ENCODE measurements around the gene DIS3. TPM values are rescaled to one million over a fixed set of nuclear protein-coding genes. Genes with fewer than 3 reads are reported as not detected.

The DIS3 gene
- total RNA-seq, 1 experiment from 2014 or later = 44.2 TPM

GRCh38 chr13:72781451-72782439 lies at the start of gene DIS3, which contains the start of gene PIBF1 (continued):
- TF ChIP-seq, protein P1, sequence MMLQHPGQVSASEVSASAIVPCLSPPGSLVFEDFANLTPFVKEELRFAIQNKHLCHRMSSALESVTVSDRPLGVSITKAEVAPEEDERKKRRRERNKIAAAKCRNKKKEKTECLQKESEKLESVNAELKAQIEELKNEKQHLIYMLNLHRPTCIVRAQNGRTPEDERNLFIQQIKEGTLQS (IDR thresholded peaks at IDR 0.05) = no peak
- TF ChIP-seq, protein P2, sequence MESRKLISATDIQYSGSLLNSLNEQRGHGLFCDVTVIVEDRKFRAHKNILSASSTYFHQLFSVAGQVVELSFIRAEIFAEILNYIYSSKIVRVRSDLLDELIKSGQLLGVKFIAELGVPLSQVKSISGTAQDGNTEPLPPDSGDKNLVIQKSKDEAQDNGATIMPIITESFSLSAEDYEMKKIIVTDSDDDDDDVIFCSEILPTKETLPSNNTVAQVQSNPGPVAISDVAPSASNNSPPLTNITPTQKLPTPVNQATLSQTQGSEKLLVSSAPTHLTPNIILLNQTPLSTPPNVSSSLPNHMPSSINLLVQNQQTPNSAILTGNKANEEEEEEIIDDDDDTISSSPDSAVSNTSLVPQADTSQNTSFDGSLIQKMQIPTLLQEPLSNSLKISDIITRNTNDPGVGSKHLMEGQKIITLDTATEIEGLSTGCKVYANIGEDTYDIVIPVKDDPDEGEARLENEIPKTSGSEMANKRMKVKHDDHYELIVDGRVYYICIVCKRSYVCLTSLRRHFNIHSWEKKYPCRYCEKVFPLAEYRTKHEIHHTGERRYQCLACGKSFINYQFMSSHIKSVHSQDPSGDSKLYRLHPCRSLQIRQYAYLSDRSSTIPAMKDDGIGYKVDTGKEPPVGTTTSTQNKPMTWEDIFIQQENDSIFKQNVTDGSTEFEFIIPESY (IDR thresholded peaks at IDR 0.05; ENCODE audit: extremely low read depth, insufficient replicate concordance, low read length) = peak; percentile 92
- TF ChIP-seq ELF1 (IDR thresholded peaks at IDR 0.05; ENCODE audit: borderline replicate concordance, low read depth) = peak; percentile 72
- no peak for TF ChIP-seq JUND (IDR thresholded peaks at IDR 0.05)
- TF ChIP-seq EGR1 (IDR thresholded peaks at IDR 0.05; ENCODE audit: low read depth) = peak; percentile 74; the same call in 1 of the 2 replicates
- peak; percentile 35; the same call in 1 of the 2 replicates for TF ChIP-seq ZFX (IDR thresholded peaks at IDR 0.05)
- TF ChIP-seq POLR2AphosphoS5 (IDR thresholded peaks at IDR 0.05; ENCODE audit: low read depth, low read length) = peak; percentile 84
- peak; percentile 83 for TF ChIP-seq POLR2A (IDR thresholded peaks at IDR 0.05; ENCODE audit: borderline replicate concordance, extremely low read depth, insufficient read depth, insufficient read length)
- peak; percentile 51 for TF ChIP-seq YY1 (IDR thresholded peaks at IDR 0.05; ENCODE audit: extremely low read depth, insufficient replicate concordance, low read depth, low read length)

GRCh38 chr13:72823724-72824123 lies 42.0 kb upstream of the DIS3 start:
- intact Hi-C loops (cut with micrococcal nuclease) = no loop called here
- H3K9me3 ChIP-seq (ENCODE audit: control insufficient read depth in 1 of 2, insufficient read depth in 1 of 2, low read depth in 1 of 2, low read length in 2 of 2) = no peaks in the 10 kb centered on the region
- no peaks in the 10 kb centered on the region for H3K27me3 ChIP-seq (ENCODE audit: insufficient read depth, low read length)
- H3K79me2 ChIP-seq (ENCODE audit: insufficient read depth, low read length) = no peaks in the 10 kb centered on the region
- peaks cover 0 to 7% of the 10 kb centered on the region in 2 experiments; a peak in 1 of 4 replicates for H3K36me3 ChIP-seq (ENCODE audit: control insufficient read depth in 1 of 2, insufficient read depth in 2 of 2, low read length in 2 of 2)
- ATAC-seq (no peak), DNase-seq (ENCODE audit: low read depth, low spot score) (no peak)
- ChIA-PET CTCF (no interaction called here), RAD21 (ENCODE audit: low non-redundant PET in 1 of 2, low total read pairs in 2 of 2, uncharacterized antibody in 2 of 2, unreplicated experiment in 2 of 2) (no interaction called here), POLR2A (no interaction called here)
- H3K27ac ChIP-seq (ENCODE audit: low read depth, low read length) = no peak overlapping the region
- no peaks in the 10 kb centered on the region for H3K9me2 ChIP-seq (ENCODE audit: insufficient read depth)
- BruUV-seq (replicated peaks) = no TSS peak
- TF ChIP-seq SRF (IDR thresholded peaks at IDR 0.05; ENCODE audit: low read depth) = no peak
- no peak for TF ChIP-seq JUND (IDR thresholded peaks at IDR 0.05)
- no peak for TF ChIP-seq REST (IDR thresholded peaks at IDR 0.05; ENCODE audit: low read depth)
- no peak for TF ChIP-seq CBX3 (IDR thresholded peaks at IDR 0.05; ENCODE audit: low read depth)
- H3K4me3 ChIP-seq (replicated peaks in 1 of 2; ENCODE audit: low read depth in 1 of 2, low read length in 2 of 2) = no peak overlapping the region
- no peak overlapping the region for H3K9ac ChIP-seq (ENCODE audit: low read length)
- H4K20me1 ChIP-seq (ENCODE audit: insufficient read depth) = no peaks in the 10 kb centered on the region
- no peak overlapping the region for H2AFZ ChIP-seq (ENCODE audit: low read depth, low read length, poor library complexity, severe bottlenecking)
- no peaks in the 10 kb centered on the region for H3K4me1 ChIP-seq (ENCODE audit: control insufficient read depth in 1 of 2, insufficient read depth in 2 of 2, low read length in 2 of 2)
- H3K4me2 ChIP-seq (ENCODE audit: low read length) = no peak overlapping the region

Data from HCT116 (cell line).